ENCODE results near the gene MAP3K9. TPM values are rescaled to one million over a fixed set of nuclear protein-coding genes. Genes with fewer than 3 reads are reported as not detected.

Gene MAP3K9
- total and polyA plus RNA-seq, 2 of the 8 experiments (the other 6 are each of a cell fraction or from before 2014, with no cell fraction given), result 9.8 to 24.7 TPM

DNA sequence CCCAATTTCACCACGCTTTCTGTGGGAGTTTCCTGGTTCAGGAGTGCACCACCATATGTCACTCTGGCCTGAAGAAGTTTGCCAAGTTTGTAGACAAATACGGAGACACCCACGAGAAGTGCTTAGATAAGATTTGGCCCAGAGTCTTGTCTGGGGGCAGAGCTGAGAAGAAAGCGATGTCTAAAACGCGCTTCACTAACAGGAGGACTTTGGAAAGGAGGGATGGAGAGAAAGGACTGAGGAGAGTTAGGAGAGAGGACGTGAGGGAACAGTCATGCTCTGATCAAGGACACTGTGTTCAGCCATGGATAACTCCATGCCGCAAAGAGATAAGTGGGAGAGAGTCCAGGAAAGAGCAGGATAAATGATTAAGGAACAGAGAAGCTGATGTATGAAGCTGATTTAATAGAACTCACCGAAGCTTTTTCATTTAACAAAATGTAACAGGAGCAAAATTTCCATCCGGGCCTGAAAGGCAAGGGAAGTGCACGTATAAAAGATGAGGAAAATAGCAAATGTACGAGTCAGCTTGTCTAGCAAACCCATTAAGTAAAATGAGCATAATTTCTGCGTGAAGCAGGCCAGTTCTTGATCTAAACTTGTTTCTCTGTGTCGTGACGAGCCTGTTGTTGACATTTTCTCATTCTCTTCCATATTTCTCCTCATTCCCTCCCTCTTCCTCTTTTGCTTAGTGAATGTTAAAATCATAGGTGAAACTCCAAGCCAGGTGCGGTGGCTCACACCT is 23.4 kb upstream of the MAP3K9 start:
- H3K4me1 ChIP-seq (replicated peaks in 1 of 4; ENCODE audit: control insufficient read depth in 3 of 4, insufficient read depth in 4 of 4, low read length in 3 of 4), result no peaks in the 10 kb centered on the region
- H2AFZ ChIP-seq (ENCODE audit: low read length), result no peak overlapping the region
- no peak overlapping the region for H2BK20ac ChIP-seq (ENCODE audit: low read length)
- no peaks in the 10 kb centered on the region; a peak in 1 of 8 replicates for H3K36me3 ChIP-seq (ENCODE audit: control insufficient read depth in 2 of 4, insufficient read depth in 4 of 4, low read length in 3 of 4)
- no peak overlapping the region for H3K23ac ChIP-seq (ENCODE audit: insufficient read length)
- H3K79me2 ChIP-seq (ENCODE audit: control insufficient read depth in 1 of 2, insufficient read depth in 2 of 2, low read length in 2 of 2), result no peaks in the 10 kb centered on the region
- H4K20me1 ChIP-seq (replicated peaks in 1 of 2; ENCODE audit: control insufficient read depth in 1 of 2, insufficient read depth in 2 of 2, low read length in 2 of 2), result no peaks in the 10 kb centered on the region
- ChIA-PET POLR2A (ENCODE audit: partially characterized antibody) (interaction anchor here (0.6 to 1.6 kb wide), 3 partner anchors 10 to 439 kb away, joined by 3 to 4 read pairs (median 4); no protein-coding TSS in a partner anchor), CTCF (ENCODE audit: partially characterized antibody) (interaction anchor here (0.6 to 2.4 kb wide), 3 partner anchors 8 to 58 kb away, joined by 3 to 10 read pairs (median 3); no protein-coding TSS in a partner anchor)
- no peak overlapping the region for H3K4me3 ChIP-seq (ENCODE audit: extremely low read depth in 1 of 4, insufficient read depth in 2 of 4, low read depth in 3 of 4, low read length in 4 of 4)
- no peak for DNase-seq (ENCODE audit: low read depth in 1 of 2, low spot score in 2 of 2)
- no peak overlapping the region for H3K4me2 ChIP-seq (ENCODE audit: insufficient read depth in 1 of 2, low read depth in 2 of 2, low read length in 2 of 2)
- no peak overlapping the region for H3K9ac ChIP-seq (replicated peaks in 1 of 4; ENCODE audit: extremely low read depth in 1 of 4, low read depth in 3 of 4, low read length in 3 of 4)
- no peak overlapping the region for H2BK15ac ChIP-seq (ENCODE audit: low read length)
- H2BK5ac ChIP-seq (ENCODE audit: low read depth, low read length), result no peak overlapping the region
- no peak overlapping the region for H2AK5ac ChIP-seq (ENCODE audit: low read depth, low read length)
- no peak overlapping the region for H3K27ac ChIP-seq (ENCODE audit: low read depth, low read length)
- H2BK120ac ChIP-seq (replicated peaks; ENCODE audit: low read depth, low read length), result no peak overlapping the region
- no peak for FAIRE-seq
- H4K5ac ChIP-seq (ENCODE audit: insufficient read length, low read depth, low read length), result no peak overlapping the region
- H3K23me2 ChIP-seq (ENCODE audit: low read depth, low read length), result no peaks in the 10 kb centered on the region; the same call in 1 of the 2 replicates
- H3K9me3 ChIP-seq (ENCODE audit: insufficient read depth in 2 of 2, low read depth in 1 of 2, low read length in 1 of 2), result peaks cover 4 to 21% of the 10 kb centered on the region in 2 experiments
- no peak overlapping the region for H2BK12ac ChIP-seq (ENCODE audit: low read depth, low read length)
- H4K8ac ChIP-seq (ENCODE audit: extremely low read depth, insufficient read depth, low read length), result no peak overlapping the region
- no peak overlapping the region for H3K14ac ChIP-seq (ENCODE audit: insufficient read length)
- no peak overlapping the region for H3K4ac ChIP-seq (replicated peaks; ENCODE audit: insufficient read length, low read depth, low read length)
- no peak overlapping the region for H3K18ac ChIP-seq (ENCODE audit: extremely low read depth, low read length)
- no peaks in the 10 kb centered on the region for H3K79me1 ChIP-seq (ENCODE audit: low read depth, low read length)
- H4K91ac ChIP-seq (replicated peaks; ENCODE audit: insufficient read length, low read length), result no peak overlapping the region
- 86% methylated on average over 16 of the region's 16 CpGs; no CpG with 5 or more reads in 1 of the 2 experiments for WGBS, 2 experiments (ENCODE audit: extremely low coverage in 1 of 2, insufficient coverage in 1 of 2, insufficient read length in 1 of 2, insufficient replicate concordance in 2 of 2, low coverage in 1 of 2, low lambda C conversion rate in 2 of 2, missing lambda C conversion rate in 1 of 2)
- H3K27me3 ChIP-seq (replicated peaks in 1 of 4; ENCODE audit: control insufficient read depth in 3 of 4, extremely low read depth in 1 of 4, insufficient read depth in 3 of 4, low read length in 3 of 4), result no peaks in the 10 kb centered on the region
- TF ChIP-seq SUZ12 (IDR thresholded peaks at IDR 0.05; ENCODE audit: low read length) (no peak), CTCF (IDR thresholded peaks at IDR 0.05; ENCODE audit: control extremely low read depth in 1 of 3, insufficient read depth in 1 of 3, low read depth in 1 of 3, low read length in 3 of 3) (no peak)
- no peak overlapping the region for H3K56ac ChIP-seq (replicated peaks; ENCODE audit: insufficient read length, low read depth, low read length)

All from H1 (cell line).